Measurements from ENCODE around the gene GBF1. TPM values are rescaled to one million over a fixed set of nuclear protein-coding genes. Genes with fewer than 3 reads are reported as not detected.

The GBF1 gene
- total and polyA plus RNA-seq, 2 experiments from 2014 or later: 43.1 to 55.4 TPM

DNA sequence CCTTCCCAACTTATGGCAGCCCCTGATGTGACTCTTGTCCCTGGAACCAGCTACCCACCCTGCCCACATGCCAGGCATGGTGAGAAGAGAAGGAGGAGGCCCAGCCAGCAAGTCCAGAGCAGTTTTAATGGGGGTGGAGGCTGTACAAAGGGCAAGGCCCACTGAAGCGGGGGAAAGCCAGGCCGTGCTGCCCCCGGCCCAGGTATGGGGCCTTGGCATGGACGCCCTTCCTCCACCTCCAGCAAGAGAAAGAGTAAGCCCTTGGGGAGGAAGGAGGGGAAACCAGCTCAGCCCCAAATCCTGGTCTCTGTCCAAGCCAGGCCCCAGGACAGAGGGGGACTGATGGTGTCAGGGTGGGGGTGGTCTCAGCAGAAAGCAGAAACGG lies 157.2 kb downstream of the GBF1 start:
- H3K79me2 ChIP-seq: no peaks in the 10 kb centered on the region
- 93% methylated on average over 5 of the region's 5 CpGs for WGBS (ENCODE audit: low lambda C conversion rate, missing lambda C conversion rate)

DNA sequence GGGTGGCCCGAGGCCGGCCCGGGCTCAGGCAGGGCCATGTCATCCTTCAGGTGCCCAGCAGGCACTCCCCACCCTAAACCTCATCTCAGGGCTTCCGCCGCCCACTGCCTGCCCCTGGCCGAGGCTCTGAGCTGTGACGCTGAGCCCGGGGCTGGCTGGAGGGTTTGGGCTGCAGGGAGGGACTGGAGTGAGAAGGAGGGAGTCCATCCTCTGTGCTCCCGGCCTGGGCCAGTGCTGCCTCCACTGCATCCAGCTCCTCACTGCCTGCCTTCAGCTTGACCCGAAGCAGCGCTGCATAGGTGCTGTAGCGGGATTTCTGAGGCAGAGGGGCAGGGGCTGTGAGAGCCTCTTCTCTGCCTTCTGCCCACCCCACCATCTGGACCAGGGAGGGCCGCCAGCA lies 157.8 kb downstream of the GBF1 start:
- H2AFZ ChIP-seq: no peak overlapping the region
- no peak overlapping the region for H3K27ac ChIP-seq
- no peak overlapping the region for H3K4me3 ChIP-seq
- no peaks in the 10 kb centered on the region for H3K9me2 ChIP-seq (replicated peaks; ENCODE audit: insufficient read depth)
- no peaks in the 10 kb centered on the region for H3K79me2 ChIP-seq
- TF ChIP-seq, protein P1, sequence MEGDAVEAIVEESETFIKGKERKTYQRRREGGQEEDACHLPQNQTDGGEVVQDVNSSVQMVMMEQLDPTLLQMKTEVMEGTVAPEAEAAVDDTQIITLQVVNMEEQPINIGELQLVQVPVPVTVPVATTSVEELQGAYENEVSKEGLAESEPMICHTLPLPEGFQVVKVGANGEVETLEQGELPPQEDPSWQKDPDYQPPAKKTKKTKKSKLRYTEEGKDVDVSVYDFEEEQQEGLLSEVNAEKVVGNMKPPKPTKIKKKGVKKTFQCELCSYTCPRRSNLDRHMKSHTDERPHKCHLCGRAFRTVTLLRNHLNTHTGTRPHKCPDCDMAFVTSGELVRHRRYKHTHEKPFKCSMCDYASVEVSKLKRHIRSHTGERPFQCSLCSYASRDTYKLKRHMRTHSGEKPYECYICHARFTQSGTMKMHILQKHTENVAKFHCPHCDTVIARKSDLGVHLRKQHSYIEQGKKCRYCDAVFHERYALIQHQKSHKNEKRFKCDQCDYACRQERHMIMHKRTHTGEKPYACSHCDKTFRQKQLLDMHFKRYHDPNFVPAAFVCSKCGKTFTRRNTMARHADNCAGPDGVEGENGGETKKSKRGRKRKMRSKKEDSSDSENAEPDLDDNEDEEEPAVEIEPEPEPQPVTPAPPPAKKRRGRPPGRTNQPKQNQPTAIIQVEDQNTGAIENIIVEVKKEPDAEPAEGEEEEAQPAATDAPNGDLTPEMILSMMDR (IDR thresholded peaks at IDR 0.05; ENCODE audit: poor library complexity): no peak
- no peak for TF ChIP-seq EZH2phosphoT487 (IDR thresholded peaks at IDR 0.05; ENCODE audit: low read depth, severe bottlenecking, unreplicated experiment)
- no peak for TF ChIP-seq EZH2 (IDR thresholded peaks at IDR 0.05; ENCODE audit: borderline replicate concordance)
- H3K4me1 ChIP-seq (ENCODE audit: insufficient read depth): peaks cover 8% of the 10 kb centered on the region
- H4K20me1 ChIP-seq (ENCODE audit: insufficient read depth, poor library complexity, severe bottlenecking): no peaks in the 10 kb centered on the region
- no peaks in the 10 kb centered on the region for H3K9me3 ChIP-seq (ENCODE audit: low read depth)
- no peak for DNase-seq (ENCODE audit: low spot score)
- 93% methylated on average over 9 of the region's 13 CpGs for WGBS (ENCODE audit: low lambda C conversion rate, missing lambda C conversion rate)
- H3K36me3 ChIP-seq (replicated peaks; ENCODE audit: insufficient read depth, low read depth): no peaks in the 10 kb centered on the region
- H3K4me2 ChIP-seq: no peak overlapping the region
- peaks cover 6% of the 10 kb centered on the region for H3K27me3 ChIP-seq

More for the DNA sequence above, 157.2 kb downstream of the GBF1 start:
- peaks cover 1% of the 10 kb centered on the region for H3K27me3 ChIP-seq
- no peak overlapping the region for H3K4me2 ChIP-seq
- peaks cover 8% of the 10 kb centered on the region for H3K4me1 ChIP-seq (ENCODE audit: insufficient read depth)
- H3K4me3 ChIP-seq: no peak overlapping the region
- no peak overlapping the region for H3K27ac ChIP-seq
- no peaks in the 10 kb centered on the region for H3K36me3 ChIP-seq (replicated peaks; ENCODE audit: insufficient read depth, low read depth)
- no peaks in the 10 kb centered on the region for H3K9me2 ChIP-seq (replicated peaks; ENCODE audit: insufficient read depth)
- no peak for TF ChIP-seq EZH2phosphoT487 (IDR thresholded peaks at IDR 0.05; ENCODE audit: low read depth, severe bottlenecking, unreplicated experiment)
- TF ChIP-seq, protein P1 (IDR thresholded peaks at IDR 0.05; ENCODE audit: poor library complexity): no peak
- TF ChIP-seq EZH2 (IDR thresholded peaks at IDR 0.05; ENCODE audit: borderline replicate concordance): no peak
- no peaks in the 10 kb centered on the region for H3K9me3 ChIP-seq (ENCODE audit: low read depth)
- H2AFZ ChIP-seq: no peak overlapping the region
- DNase-seq (ENCODE audit: low spot score): no peak
- H4K20me1 ChIP-seq (ENCODE audit: insufficient read depth, poor library complexity, severe bottlenecking): no peaks in the 10 kb centered on the region

DNA sequence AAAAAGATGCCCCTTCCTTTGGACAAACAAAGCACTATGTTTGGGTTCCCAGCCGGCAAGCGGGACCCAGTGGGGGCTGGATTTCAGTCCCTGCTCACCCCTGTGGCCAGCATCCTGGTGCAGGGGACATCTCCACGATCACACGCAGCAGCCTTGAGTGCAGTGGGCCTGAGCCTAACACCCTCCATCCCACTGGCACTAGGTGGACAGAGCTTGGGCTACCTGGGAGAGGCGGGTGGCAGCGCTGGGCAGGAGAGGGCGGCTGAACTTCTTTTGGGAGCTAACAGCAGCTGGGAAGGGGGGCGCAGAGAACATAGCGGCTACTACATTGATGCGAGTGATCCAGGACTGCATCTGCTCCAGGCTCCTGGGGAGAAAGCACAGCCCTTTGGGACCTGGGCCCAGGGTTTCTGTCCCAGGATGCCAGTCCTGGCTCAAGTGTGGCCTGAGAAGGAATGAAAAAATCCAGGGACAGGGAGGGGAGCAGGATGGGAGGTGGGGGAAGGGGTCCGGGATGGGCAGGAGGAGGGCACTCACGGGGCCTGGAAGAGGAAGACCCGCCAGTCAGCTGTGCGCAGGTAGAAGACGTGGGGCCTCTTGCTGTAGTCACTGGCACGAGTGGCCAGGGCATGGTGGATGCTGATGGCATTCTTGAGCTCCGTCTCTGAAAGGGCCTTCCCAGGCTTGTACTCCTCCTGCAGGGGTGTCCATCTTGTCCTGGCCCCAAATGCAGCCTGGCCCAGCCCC lies 159.2 kb downstream of the GBF1 start:
- WGBS (ENCODE audit: low lambda C conversion rate, missing lambda C conversion rate): 96% methylated on average over 16 of the region's 17 CpGs
- Histone ChIP-seq H4K20me1 (ENCODE audit: insufficient read depth, poor library complexity, severe bottlenecking) (no peaks in the 10 kb centered on the region), H3K27ac (no peak overlapping the region), H3K4me3 (no peak overlapping the region), H3K9me2 (replicated peaks; ENCODE audit: insufficient read depth) (no peaks in the 10 kb centered on the region), H3K4me1 (ENCODE audit: insufficient read depth) (peaks cover 15% of the 10 kb centered on the region), H2AFZ (no peak overlapping the region), H3K36me3 (replicated peaks; ENCODE audit: insufficient read depth, low read depth) (no peaks in the 10 kb centered on the region), H3K27me3 (peaks cover 14% of the 10 kb centered on the region), H3K4me2 (no peak overlapping the region), H3K79me2 (no peaks in the 10 kb centered on the region), H3K9me3 (ENCODE audit: low read depth) (no peaks in the 10 kb centered on the region)
- no peak for DNase-seq (ENCODE audit: low spot score)
- TF ChIP-seq, protein P1 (IDR thresholded peaks at IDR 0.05; ENCODE audit: poor library complexity): no peak
- no peak for TF ChIP-seq EZH2phosphoT487 (IDR thresholded peaks at IDR 0.05; ENCODE audit: low read depth, severe bottlenecking, unreplicated experiment)
- no peak for TF ChIP-seq EZH2 (IDR thresholded peaks at IDR 0.05; ENCODE audit: borderline replicate concordance)

Data from hepatocyte (in vitro differentiated cells).